HG03521 (cell line): ENCODE measurements around the gene TEKT3.

Experiments used
- ATAC-seq: cut with Tn5 transposase; IDR thresholded peaks from one replicate; pipeline ENCODE4 v1.9.1; 2021; ENCODE audit warnings: mild to moderate bottlenecking, moderate library complexity; ENCODE audit not compliant: unreplicated experiment

The TEKT3 gene

GRCh38 chr17:15267996-15268395 is 73.4 kb downstream of the TEKT3 start:
- no peak for ATAC-seq

- no peak for ATAC-seq
Measured at GRCh38 chr17:15266325-15267125, 74.9 kb downstream of the TEKT3 start.

- ATAC-seq: no peak
Measured at GRCh38 chr17:15265131-15265530, 76.3 kb downstream of the TEKT3 start, which contains the start of gene PMP22. PMP22 (minus strand) TSS chr17:15265326; CDS start chr17:15260727, 4,599 bp downstream.

- ATAC-seq: no peak
Measured at GRCh38 chr17:15264542-15264941, 76.9 kb downstream of the TEKT3 start.

GRCh38 chr17:15263680-15264079 is 77.7 kb downstream of the TEKT3 start:
- no peak for ATAC-seq

GRCh38 chr17:15263206-15263579 is 78.2 kb downstream of the TEKT3 start:
- no peak for ATAC-seq

GRCh38 chr17:15262291-15263205 is 78.8 kb downstream of the TEKT3 start:
- ATAC-seq: no peak

GRCh38 chr17:15261802-15262290 is 79.6 kb downstream of the TEKT3 start:
- ATAC-seq: no peak

- ATAC-seq: no peak
Measured at GRCh38 chr17:15261258-15261801, 80.1 kb downstream of the TEKT3 start.

- peak; percentile 43 for ATAC-seq
Measured at GRCh38 chr17:15260376-15261257, 80.8 kb downstream of the TEKT3 start.

GRCh38 chr17:15257796-15258512 is 83.4 kb downstream of the TEKT3 start:
- no peak for ATAC-seq

- ATAC-seq: peak; percentile 58
Measured at GRCh38 chr17:15257258-15257788, 84.1 kb downstream of the TEKT3 start.

GRCh38 chr17:15256689-15257088 is 84.7 kb downstream of the TEKT3 start:
- no peak for ATAC-seq

- ATAC-seq: no peak
Measured at GRCh38 chr17:15255713-15256454, 85.5 kb downstream of the TEKT3 start.
